Measurements from ENCODE around the gene GTF2F2.
"Not testable (repeated sequence)": the region's sequence is repeated elsewhere in the genome, so short reads cannot be mapped to it uniquely, and the experiment has no call there.

The GTF2F2 gene

DNA sequence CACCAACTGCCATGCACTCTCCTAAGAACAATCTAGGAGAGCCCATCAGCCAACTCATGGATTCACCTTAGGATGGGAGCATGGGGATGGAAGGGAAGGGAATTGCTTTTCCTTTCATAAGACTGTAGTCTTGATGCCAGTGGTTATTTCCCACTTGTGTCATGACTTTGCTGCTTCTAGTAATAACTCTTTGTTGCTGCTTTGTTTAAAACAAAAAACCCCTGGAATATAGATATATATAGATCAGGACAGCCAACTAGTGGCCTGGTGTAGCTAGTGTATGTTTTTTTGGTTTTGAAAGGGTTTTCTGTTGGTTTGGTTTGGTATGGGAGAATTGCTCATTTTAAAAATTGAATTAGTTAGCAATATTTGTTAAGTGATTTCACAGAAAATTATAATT is 119.8 kb downstream of the GTF2F2 start:
- no peaks in the 10 kb centered on the region for H3K27me3 ChIP-seq (replicated peaks; ENCODE audit: control insufficient read depth, insufficient read depth, low read length, poor library complexity, severe bottlenecking)
- H3K9me3 ChIP-seq (ENCODE audit: control insufficient read depth, low read length): no peaks in the 10 kb centered on the region
- DNase-seq: no peak
- H3K4me1 ChIP-seq (ENCODE audit: control insufficient read depth, insufficient read depth, low read length, poor library complexity, severe bottlenecking): no peaks in the 10 kb centered on the region
- no peaks in the 10 kb centered on the region for H3K36me3 ChIP-seq (ENCODE audit: control insufficient read depth, insufficient read depth, low read length)
- H3K27ac ChIP-seq (ENCODE audit: insufficient read depth, low read length, poor library complexity, severe bottlenecking): no peak overlapping the region
- no peak overlapping the region for H3K4me3 ChIP-seq (ENCODE audit: insufficient read depth, low read depth, low read length, poor library complexity, severe bottlenecking)

GRCh38 chr13:45242070-45242469 is 121.8 kb downstream of the GTF2F2 start:
- H3K9me3 ChIP-seq (ENCODE audit: control insufficient read depth, low read length): no peaks in the 10 kb centered on the region
- no peaks in the 10 kb centered on the region for H3K4me1 ChIP-seq (ENCODE audit: control insufficient read depth, insufficient read depth, low read length, poor library complexity, severe bottlenecking)
- no peak overlapping the region for H3K4me3 ChIP-seq (ENCODE audit: insufficient read depth, low read depth, low read length, poor library complexity, severe bottlenecking)
- no peaks in the 10 kb centered on the region for H3K27me3 ChIP-seq (replicated peaks; ENCODE audit: control insufficient read depth, insufficient read depth, low read length, poor library complexity, severe bottlenecking)
- no peak for DNase-seq
- H3K27ac ChIP-seq (ENCODE audit: insufficient read depth, low read length, poor library complexity, severe bottlenecking): no peak overlapping the region
- no peaks in the 10 kb centered on the region for H3K36me3 ChIP-seq (ENCODE audit: control insufficient read depth, insufficient read depth, low read length)

DNA sequence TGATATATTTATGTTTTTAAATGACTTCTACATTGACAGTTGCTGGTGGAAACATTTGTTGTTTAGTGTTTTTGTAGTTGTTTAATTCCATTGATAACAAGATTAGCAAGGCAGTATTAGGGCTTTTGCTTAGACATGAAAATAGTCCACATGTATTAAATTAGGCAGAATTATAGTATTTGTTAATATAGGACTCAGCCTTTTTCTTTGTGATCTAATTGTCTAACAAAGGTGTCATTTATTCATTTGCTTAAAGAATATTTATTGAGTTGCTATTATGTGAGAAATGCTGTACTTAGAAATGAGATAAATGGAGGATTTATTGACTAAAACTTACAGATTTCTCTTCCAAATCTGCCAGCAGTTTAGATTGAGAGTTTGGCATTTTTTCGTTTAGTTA is 122.2 kb downstream of the GTF2F2 start:
- Histone ChIP-seq H3K27me3 (replicated peaks; ENCODE audit: control insufficient read depth, insufficient read depth, low read length, poor library complexity, severe bottlenecking) (no peaks in the 10 kb centered on the region), H3K27ac (ENCODE audit: insufficient read depth, low read length, poor library complexity, severe bottlenecking) (no peak overlapping the region), H3K4me1 (ENCODE audit: control insufficient read depth, insufficient read depth, low read length, poor library complexity, severe bottlenecking) (no peaks in the 10 kb centered on the region), H3K36me3 (ENCODE audit: control insufficient read depth, insufficient read depth, low read length) (no peaks in the 10 kb centered on the region), H3K9me3 (ENCODE audit: control insufficient read depth, low read length) (no peaks in the 10 kb centered on the region), H3K4me3 (ENCODE audit: insufficient read depth, low read depth, low read length, poor library complexity, severe bottlenecking) (no peak overlapping the region)
- DNase-seq: no peak

DNA sequence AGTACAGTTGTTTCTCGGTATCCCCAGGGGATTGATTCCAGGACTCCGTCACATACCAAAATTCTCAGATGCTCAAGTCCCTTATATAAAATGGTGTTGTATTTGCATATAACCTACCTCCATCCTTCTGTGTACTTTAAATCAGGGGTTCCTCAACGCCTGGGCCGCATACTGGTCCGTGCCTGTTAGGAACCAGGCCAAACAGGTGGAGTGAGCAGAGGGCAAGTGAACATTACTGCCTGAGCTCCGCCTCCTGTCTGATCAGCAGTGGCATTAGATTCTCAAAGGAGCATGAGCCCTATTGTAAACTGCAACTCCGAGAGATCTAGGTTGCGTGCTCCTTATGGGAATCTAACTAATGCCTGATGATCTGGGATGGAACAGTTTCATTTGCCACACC is 122.8 kb downstream of the GTF2F2 start:
- Histone ChIP-seq H3K36me3 (ENCODE audit: control insufficient read depth, insufficient read depth, low read length) (no peaks in the 10 kb centered on the region), H3K4me1 (ENCODE audit: control insufficient read depth, insufficient read depth, low read length, poor library complexity, severe bottlenecking) (no peaks in the 10 kb centered on the region), H3K9me3 (ENCODE audit: control insufficient read depth, low read length) (no peaks in the 10 kb centered on the region), H3K27ac (ENCODE audit: insufficient read depth, low read length, poor library complexity, severe bottlenecking) (no peak overlapping the region), H3K27me3 (replicated peaks; ENCODE audit: control insufficient read depth, insufficient read depth, low read length, poor library complexity, severe bottlenecking) (no peaks in the 10 kb centered on the region), H3K4me3 (ENCODE audit: insufficient read depth, low read depth, low read length, poor library complexity, severe bottlenecking) (no peak overlapping the region)
- no peak for DNase-seq

DNA sequence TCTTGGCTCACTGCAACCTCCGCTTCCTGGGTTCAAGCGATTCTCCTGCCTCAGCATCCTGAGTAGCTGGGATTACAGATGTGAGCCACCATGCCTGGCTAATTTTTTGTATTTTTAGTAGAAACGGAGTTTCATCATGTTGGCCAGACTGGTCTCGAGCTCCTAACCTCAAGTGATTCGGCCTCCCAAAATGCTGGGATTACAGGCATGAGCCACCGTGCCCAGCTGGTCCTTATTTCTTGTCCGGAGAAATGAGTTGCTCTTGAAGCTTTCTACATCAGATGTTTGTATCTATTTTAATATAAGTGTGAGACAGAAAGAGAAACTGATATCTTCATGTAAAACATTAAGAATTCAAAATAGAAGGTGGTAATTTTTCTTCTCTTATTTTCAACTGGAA is 124.4 kb downstream of the GTF2F2 start:
- not testable (repeated sequence) for DNase-seq; H3K27ac ChIP-seq (ENCODE audit: insufficient read depth, low read length, poor library complexity, severe bottlenecking); H3K9me3 ChIP-seq (ENCODE audit: control insufficient read depth, low read length); H3K36me3 ChIP-seq (ENCODE audit: control insufficient read depth, insufficient read depth, low read length); H3K4me1 ChIP-seq (ENCODE audit: control insufficient read depth, insufficient read depth, low read length, poor library complexity, severe bottlenecking); H3K27me3 ChIP-seq (replicated peaks; ENCODE audit: control insufficient read depth, insufficient read depth, low read length, poor library complexity, severe bottlenecking); H3K4me3 ChIP-seq (ENCODE audit: insufficient read depth, low read depth, low read length, poor library complexity, severe bottlenecking)

- H3K4me3 ChIP-seq (ENCODE audit: insufficient read depth, low read depth, low read length, poor library complexity, severe bottlenecking): no peak overlapping the region
- no peaks in the 10 kb centered on the region for H3K27me3 ChIP-seq (replicated peaks; ENCODE audit: control insufficient read depth, insufficient read depth, low read length, poor library complexity, severe bottlenecking)
- no peaks in the 10 kb centered on the region for H3K4me1 ChIP-seq (ENCODE audit: control insufficient read depth, insufficient read depth, low read length, poor library complexity, severe bottlenecking)
- H3K36me3 ChIP-seq (ENCODE audit: control insufficient read depth, insufficient read depth, low read length): peaks cover 3% of the 10 kb centered on the region
- no peaks in the 10 kb centered on the region for H3K9me3 ChIP-seq (ENCODE audit: control insufficient read depth, low read length)
- DNase-seq: no peak
- H3K27ac ChIP-seq (ENCODE audit: insufficient read depth, low read length, poor library complexity, severe bottlenecking): no peak overlapping the region
Observed at GRCh38 chr13:45249662-45250061, 129.4 kb downstream of the GTF2F2 start.

DNA sequence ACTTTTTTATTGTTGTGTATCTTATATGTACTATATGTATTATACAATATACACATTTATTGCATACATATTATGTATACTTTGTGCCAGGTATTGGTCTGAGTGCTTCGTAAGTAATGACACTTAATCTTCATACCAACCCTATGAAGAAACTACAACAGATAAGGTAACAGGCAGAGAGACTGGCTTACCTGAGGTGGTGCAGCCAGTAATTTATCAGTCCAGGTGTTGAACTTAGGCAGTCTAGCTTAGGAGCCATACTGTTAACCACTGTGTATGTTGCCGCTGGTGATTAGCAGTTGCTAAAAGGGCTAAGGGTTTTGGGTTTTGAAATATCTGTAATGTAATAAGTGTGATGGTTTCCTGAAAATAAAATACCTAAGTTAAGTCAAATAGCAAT is 134.1 kb downstream of the GTF2F2 start:
- peaks cover 6% of the 10 kb centered on the region for H3K36me3 ChIP-seq (ENCODE audit: control insufficient read depth, insufficient read depth, low read length)
- H3K4me1 ChIP-seq (ENCODE audit: control insufficient read depth, insufficient read depth, low read length, poor library complexity, severe bottlenecking): no peaks in the 10 kb centered on the region
- no peak overlapping the region for H3K27ac ChIP-seq (ENCODE audit: insufficient read depth, low read length, poor library complexity, severe bottlenecking)
- DNase-seq: no peak
- no peak overlapping the region for H3K4me3 ChIP-seq (ENCODE audit: insufficient read depth, low read depth, low read length, poor library complexity, severe bottlenecking)
- H3K9me3 ChIP-seq (ENCODE audit: control insufficient read depth, low read length): no peaks in the 10 kb centered on the region
- no peaks in the 10 kb centered on the region for H3K27me3 ChIP-seq (replicated peaks; ENCODE audit: control insufficient read depth, insufficient read depth, low read length, poor library complexity, severe bottlenecking)

GRCh38 chr13:45255247-45255987 is 135.1 kb downstream of the GTF2F2 start:
- H3K27me3 ChIP-seq (replicated peaks; ENCODE audit: control insufficient read depth, insufficient read depth, low read length, poor library complexity, severe bottlenecking): no peaks in the 10 kb centered on the region
- H3K36me3 ChIP-seq (ENCODE audit: control insufficient read depth, insufficient read depth, low read length): peaks cover 6% of the 10 kb centered on the region
- H3K4me1 ChIP-seq (ENCODE audit: control insufficient read depth, insufficient read depth, low read length, poor library complexity, severe bottlenecking): no peaks in the 10 kb centered on the region
- DNase-seq: no peak
- H3K9me3 ChIP-seq (ENCODE audit: control insufficient read depth, low read length): no peaks in the 10 kb centered on the region
- H3K4me3 ChIP-seq (ENCODE audit: insufficient read depth, low read depth, low read length, poor library complexity, severe bottlenecking): no peak overlapping the region
- no peak overlapping the region for H3K27ac ChIP-seq (ENCODE audit: insufficient read depth, low read length, poor library complexity, severe bottlenecking)

- Histone ChIP-seq H3K4me1 (ENCODE audit: control insufficient read depth, insufficient read depth, low read length, poor library complexity, severe bottlenecking) (no peaks in the 10 kb centered on the region), H3K36me3 (ENCODE audit: control insufficient read depth, insufficient read depth, low read length) (peaks cover 6% of the 10 kb centered on the region), H3K9me3 (ENCODE audit: control insufficient read depth, low read length) (no peaks in the 10 kb centered on the region), H3K27me3 (replicated peaks; ENCODE audit: control insufficient read depth, insufficient read depth, low read length, poor library complexity, severe bottlenecking) (no peaks in the 10 kb centered on the region), H3K4me3 (ENCODE audit: insufficient read depth, low read depth, low read length, poor library complexity, severe bottlenecking) (no peak overlapping the region), H3K27ac (ENCODE audit: insufficient read depth, low read length, poor library complexity, severe bottlenecking) (no peak overlapping the region)
- no peak for DNase-seq
Observed at GRCh38 chr13:45256254-45256653, 135.9 kb downstream of the GTF2F2 start.

DNA sequence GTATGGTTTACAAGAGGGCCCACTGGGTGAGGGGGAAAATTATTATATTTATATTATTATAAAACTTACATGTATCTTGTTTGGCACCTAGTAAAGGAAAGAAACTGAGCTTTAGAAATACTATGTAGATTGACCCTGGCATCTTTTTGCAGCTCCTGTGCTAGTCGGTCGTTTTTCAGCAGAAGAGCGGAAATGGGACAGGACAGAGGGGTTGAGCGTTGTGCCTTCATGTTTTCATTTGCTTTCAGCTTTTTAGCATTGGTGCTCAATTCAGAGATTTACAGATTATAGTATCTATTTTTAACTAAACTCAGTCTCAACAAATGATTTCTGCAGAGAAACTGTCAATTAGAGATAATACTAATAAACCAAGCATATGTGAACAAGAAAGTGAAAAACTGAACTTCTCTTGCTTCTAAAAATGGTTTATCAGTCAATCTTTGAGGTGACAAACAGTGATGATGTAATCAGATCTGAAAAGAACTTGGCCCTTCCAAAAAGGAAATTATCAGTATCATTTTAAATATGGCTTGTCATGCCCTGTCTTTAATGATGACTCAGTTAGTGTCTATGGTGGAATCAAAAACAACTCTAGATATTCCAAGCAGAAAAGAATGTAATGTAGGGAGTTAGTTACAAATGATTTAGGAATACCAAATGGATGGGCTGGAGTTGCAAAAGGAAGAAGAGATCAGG is 137.5 kb downstream of the GTF2F2 start:
- no peak overlapping the region for H3K27ac ChIP-seq (ENCODE audit: insufficient read depth, low read length, poor library complexity, severe bottlenecking)
- no peaks in the 10 kb centered on the region for H3K27me3 ChIP-seq (replicated peaks; ENCODE audit: control insufficient read depth, insufficient read depth, low read length, poor library complexity, severe bottlenecking)
- no peak overlapping the region for H3K4me3 ChIP-seq (ENCODE audit: insufficient read depth, low read depth, low read length, poor library complexity, severe bottlenecking)
- peaks cover 6% of the 10 kb centered on the region for H3K36me3 ChIP-seq (ENCODE audit: control insufficient read depth, insufficient read depth, low read length)
- no peaks in the 10 kb centered on the region for H3K4me1 ChIP-seq (ENCODE audit: control insufficient read depth, insufficient read depth, low read length, poor library complexity, severe bottlenecking)
- no peak for DNase-seq
- H3K9me3 ChIP-seq (ENCODE audit: control insufficient read depth, low read length): no peaks in the 10 kb centered on the region
